ENCODE measurements around the gene CDC42SE2. TPM values are rescaled to one million over a fixed set of nuclear protein-coding genes. Genes with fewer than 3 reads are reported as not detected.

Gene CDC42SE2
- total RNA-seq, 1 experiment from 2014 or later: 23.2 TPM

DNA sequence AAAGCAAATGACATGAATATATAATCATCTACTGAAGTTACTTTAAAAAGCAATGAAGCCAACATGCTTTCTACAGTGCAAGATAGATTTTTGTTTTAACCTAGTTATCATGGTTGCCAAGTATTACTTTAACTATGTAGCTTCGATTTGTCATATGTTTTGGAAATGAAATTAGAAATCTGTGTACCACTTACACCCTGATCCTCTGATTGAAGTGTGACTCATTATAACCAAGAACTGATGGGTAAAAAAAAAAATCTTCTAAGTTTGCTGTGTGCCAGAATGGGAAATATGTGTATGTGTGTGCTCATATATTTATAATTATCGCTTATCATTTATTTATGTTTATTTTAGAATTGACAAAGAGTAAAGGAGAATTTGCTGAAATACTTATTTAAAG, 9.1 kb upstream of the CDC42SE2 start:
- Histone ChIP-seq H3K79me1 (ENCODE audit: insufficient read depth, low read depth, low read length, poor library complexity, severe bottlenecking) (no peaks in the 10 kb centered on the region), H2BK120ac (ENCODE audit: low read depth, low read length, poor library complexity, severe bottlenecking) (no peak overlapping the region), H3K9me3 (ENCODE audit: control insufficient read depth, low read depth, low read length) (no peaks in the 10 kb centered on the region), H3K27me3 (ENCODE audit: insufficient read depth, low read length) (no peaks in the 10 kb centered on the region), H2BK15ac (ENCODE audit: low read depth, low read length) (no peak overlapping the region), H3K4ac (ENCODE audit: low read depth, low read length) (no peak overlapping the region), H3K23me2 (ENCODE audit: insufficient read length, low read depth, low read length, poor library complexity, severe bottlenecking) (no peaks in the 10 kb centered on the region), H2AK5ac (ENCODE audit: insufficient read length, low read length) (no peak overlapping the region), H3K79me2 (ENCODE audit: insufficient read depth, low read length) (no peaks in the 10 kb centered on the region), H4K20me1 (ENCODE audit: control insufficient read depth, insufficient read depth, insufficient read length) (no peaks in the 10 kb centered on the region), H3K4me2 (ENCODE audit: insufficient read depth, insufficient read length, low read length) (no peak overlapping the region), H2AFZ (ENCODE audit: low read length) (no peak overlapping the region), H3K18ac (ENCODE audit: insufficient read length, low read depth, low read length) (no peak overlapping the region), H3K14ac (ENCODE audit: insufficient read depth, low read length) (no peak overlapping the region), H2BK12ac (ENCODE audit: insufficient read length, low read depth, low read length) (no peak overlapping the region), H2BK5ac (ENCODE audit: insufficient read length, low read length) (no peak overlapping the region), H4K91ac (ENCODE audit: insufficient read length, low read depth, low read length) (no peak overlapping the region), H4K5ac (ENCODE audit: insufficient read length, low read depth, low read length) (no peak overlapping the region), H3K4me1 (ENCODE audit: insufficient read depth, low read length) (no peaks in the 10 kb centered on the region), H3K56ac (ENCODE audit: insufficient read length, low read depth, low read length) (no peak overlapping the region), H3K9ac (ENCODE audit: extremely low read depth, insufficient read length, low read length) (no peak overlapping the region), H3T11ph (ENCODE audit: low read length) (no peak overlapping the region), H2BK20ac (ENCODE audit: low read depth, low read length, poor library complexity, severe bottlenecking) (no peak overlapping the region), H4K8ac (replicated peaks; ENCODE audit: insufficient read length, low read depth, low read length) (no peak overlapping the region), H3K27ac (ENCODE audit: insufficient read length, low read depth, low read length) (no peak overlapping the region), H3K23ac (ENCODE audit: insufficient read length, low read depth, low read length) (no peak overlapping the region)
- H3K4me3 Mint-ChIP-seq: no peak overlapping the region
- no peaks in the 10 kb centered on the region for H3K27me3 Mint-ChIP-seq (ENCODE audit: low read depth)
- peaks cover 6 to 8% of the 10 kb centered on the region in 2 experiments; a peak in 3 of 4 replicates for H3K4me1 Mint-ChIP-seq
- no peak for DNase-seq
- TF ChIP-seq, protein P1, sequence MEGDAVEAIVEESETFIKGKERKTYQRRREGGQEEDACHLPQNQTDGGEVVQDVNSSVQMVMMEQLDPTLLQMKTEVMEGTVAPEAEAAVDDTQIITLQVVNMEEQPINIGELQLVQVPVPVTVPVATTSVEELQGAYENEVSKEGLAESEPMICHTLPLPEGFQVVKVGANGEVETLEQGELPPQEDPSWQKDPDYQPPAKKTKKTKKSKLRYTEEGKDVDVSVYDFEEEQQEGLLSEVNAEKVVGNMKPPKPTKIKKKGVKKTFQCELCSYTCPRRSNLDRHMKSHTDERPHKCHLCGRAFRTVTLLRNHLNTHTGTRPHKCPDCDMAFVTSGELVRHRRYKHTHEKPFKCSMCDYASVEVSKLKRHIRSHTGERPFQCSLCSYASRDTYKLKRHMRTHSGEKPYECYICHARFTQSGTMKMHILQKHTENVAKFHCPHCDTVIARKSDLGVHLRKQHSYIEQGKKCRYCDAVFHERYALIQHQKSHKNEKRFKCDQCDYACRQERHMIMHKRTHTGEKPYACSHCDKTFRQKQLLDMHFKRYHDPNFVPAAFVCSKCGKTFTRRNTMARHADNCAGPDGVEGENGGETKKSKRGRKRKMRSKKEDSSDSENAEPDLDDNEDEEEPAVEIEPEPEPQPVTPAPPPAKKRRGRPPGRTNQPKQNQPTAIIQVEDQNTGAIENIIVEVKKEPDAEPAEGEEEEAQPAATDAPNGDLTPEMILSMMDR (conservative IDR thresholded peaks at IDR 0.05): no peak
- WGBS (ENCODE audit: extremely low coverage, insufficient read length, low lambda C conversion rate): no CpG with 5 or more reads among the region's 2 CpGs
- H3K36me3 Mint-ChIP-seq (ENCODE audit: insufficient read depth in 1 of 3, low read depth in 3 of 3): no peaks in the 10 kb centered on the region
- H3K27ac Mint-ChIP-seq: no peak overlapping the region
- no peaks in the 10 kb centered on the region for H3K9me3 Mint-ChIP-seq
